ENCODE results near the gene TRDN.

Gene TRDN

DNA sequence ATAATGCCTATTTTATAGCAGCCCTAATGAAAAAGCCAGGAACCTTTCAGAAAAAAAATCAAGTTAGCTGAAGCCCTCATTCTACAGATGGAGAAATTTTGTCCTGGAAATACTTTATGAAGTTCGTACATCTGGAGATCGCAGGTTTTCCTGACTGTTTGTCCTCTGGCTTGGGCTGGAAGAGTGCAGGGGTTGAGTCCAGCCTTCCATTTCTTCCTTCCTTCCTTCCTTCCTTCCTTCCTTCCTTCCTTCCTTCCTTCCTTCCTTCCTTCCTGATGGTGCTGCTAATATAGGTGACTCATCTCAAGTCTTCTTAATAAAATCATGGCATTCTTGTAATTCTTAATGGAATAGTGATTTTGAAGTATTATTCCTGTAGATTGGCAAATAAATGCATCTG is 413.3 kb downstream of the TRDN start:
- Histone ChIP-seq H3K27ac (ENCODE audit: extremely low read depth, low read depth, low read length) (no peak overlapping the region), H3K4me3 (ENCODE audit: low read depth, low read length) (no peak overlapping the region), H3K9me3 (ENCODE audit: control insufficient read depth, insufficient read depth, low read depth, low read length) (no peaks in the 10 kb centered on the region), H3K4me1 (ENCODE audit: control insufficient read depth, insufficient read depth, low read length) (no peaks in the 10 kb centered on the region), H3K36me3 (ENCODE audit: control insufficient read depth in 2 of 2, insufficient read depth in 1 of 2, low read length in 2 of 2) (no peaks in the 10 kb centered on the region)
- ChIA-PET CTCF (interaction anchor here (0.7 kb wide), 1 partner anchor 103 kb away, joined by 3 read pairs; no protein-coding TSS in a partner anchor), POLR2A (interaction anchor here (0.7 kb wide), 2 partner anchors 15 to 840 kb away, joined by 3 read pairs; no protein-coding TSS in a partner anchor)
- TF ChIP-seq ZBTB21 (tag by site-specific recombination; IDR thresholded peaks at IDR 0.05): no peak
- no peak for TF ChIP-seq ZNF292 (tag by site-specific recombination; IDR thresholded peaks at IDR 0.05; ENCODE audit: borderline replicate concordance, low read depth)
- TF ChIP-seq, protein P1, sequence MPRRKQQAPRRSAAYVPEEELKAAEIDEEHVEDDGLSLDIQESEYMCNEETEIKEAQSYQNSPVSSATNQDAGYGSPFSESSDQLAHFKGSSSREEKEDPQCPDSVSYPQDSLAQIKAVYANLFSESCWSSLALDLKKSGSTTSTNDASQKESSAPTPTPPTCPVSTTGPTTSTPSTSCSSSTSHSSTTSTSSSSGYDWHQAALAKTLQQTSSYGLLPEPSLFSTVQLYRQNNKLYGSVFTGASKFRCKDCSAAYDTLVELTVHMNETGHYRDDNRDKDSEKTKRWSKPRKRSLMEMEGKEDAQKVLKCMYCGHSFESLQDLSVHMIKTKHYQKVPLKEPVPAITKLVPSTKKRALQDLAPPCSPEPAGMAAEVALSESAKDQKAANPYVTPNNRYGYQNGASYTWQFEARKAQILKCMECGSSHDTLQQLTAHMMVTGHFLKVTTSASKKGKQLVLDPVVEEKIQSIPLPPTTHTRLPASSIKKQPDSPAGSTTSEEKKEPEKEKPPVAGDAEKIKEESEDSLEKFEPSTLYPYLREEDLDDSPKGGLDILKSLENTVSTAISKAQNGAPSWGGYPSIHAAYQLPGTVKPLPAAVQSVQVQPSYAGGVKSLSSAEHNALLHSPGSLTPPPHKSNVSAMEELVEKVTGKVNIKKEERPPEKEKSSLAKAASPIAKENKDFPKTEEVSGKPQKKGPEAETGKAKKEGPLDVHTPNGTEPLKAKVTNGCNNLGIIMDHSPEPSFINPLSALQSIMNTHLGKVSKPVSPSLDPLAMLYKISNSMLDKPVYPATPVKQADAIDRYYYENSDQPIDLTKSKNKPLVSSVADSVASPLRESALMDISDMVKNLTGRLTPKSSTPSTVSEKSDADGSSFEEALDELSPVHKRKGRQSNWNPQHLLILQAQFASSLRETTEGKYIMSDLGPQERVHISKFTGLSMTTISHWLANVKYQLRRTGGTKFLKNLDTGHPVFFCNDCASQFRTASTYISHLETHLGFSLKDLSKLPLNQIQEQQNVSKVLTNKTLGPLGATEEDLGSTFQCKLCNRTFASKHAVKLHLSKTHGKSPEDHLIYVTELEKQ (tag by site-specific recombination; IDR thresholded peaks at IDR 0.05; ENCODE audit: borderline replicate concordance): no peak
- 0 out of 2 replicates have a peak, but pooled peaks have one; percentile 19 for TF ChIP-seq ZNF366 (tag by site-specific recombination; conservative IDR thresholded peaks at IDR 0.05)
- TF ChIP-seq, protein P2, sequence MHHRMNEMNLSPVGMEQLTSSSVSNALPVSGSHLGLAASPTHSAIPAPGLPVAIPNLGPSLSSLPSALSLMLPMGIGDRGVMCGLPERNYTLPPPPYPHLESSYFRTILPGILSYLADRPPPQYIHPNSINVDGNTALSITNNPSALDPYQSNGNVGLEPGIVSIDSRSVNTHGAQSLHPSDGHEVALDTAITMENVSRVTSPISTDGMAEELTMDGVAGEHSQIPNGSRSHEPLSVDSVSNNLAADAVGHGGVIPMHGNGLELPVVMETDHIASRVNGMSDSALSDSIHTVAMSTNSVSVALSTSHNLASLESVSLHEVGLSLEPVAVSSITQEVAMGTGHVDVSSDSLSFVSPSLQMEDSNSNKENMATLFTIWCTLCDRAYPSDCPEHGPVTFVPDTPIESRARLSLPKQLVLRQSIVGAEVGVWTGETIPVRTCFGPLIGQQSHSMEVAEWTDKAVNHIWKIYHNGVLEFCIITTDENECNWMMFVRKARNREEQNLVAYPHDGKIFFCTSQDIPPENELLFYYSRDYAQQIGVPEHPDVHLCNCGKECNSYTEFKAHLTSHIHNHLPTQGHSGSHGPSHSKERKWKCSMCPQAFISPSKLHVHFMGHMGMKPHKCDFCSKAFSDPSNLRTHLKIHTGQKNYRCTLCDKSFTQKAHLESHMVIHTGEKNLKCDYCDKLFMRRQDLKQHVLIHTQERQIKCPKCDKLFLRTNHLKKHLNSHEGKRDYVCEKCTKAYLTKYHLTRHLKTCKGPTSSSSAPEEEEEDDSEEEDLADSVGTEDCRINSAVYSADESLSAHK (tag by site-specific recombination; IDR thresholded peaks at IDR 0.05): no peak

DNA sequence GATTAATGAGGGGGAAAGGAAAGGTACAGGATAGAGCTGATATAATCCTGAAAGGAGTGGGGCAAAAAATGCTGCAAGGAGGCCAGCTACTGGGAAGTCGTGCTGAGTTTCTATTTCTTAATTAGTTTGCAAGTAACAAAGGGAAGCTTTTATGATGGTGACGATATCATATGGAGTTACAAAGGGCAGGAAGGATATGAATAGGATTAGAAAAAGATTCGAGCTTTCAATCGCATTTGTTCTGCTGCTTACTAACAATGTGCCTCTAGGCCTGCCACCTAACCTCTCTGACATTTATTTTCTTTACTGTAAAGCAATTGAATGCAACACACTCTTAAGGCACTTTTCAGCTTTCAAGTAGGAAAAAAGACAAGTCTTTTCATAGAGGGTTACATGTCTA is 421.5 kb downstream of the TRDN start:
- H3K9me3 ChIP-seq (ENCODE audit: control insufficient read depth, insufficient read depth, low read depth, low read length): no peaks in the 10 kb centered on the region
- CTCF ChIA-PET: no interaction called here
- POLR2A ChIA-PET: no interaction called here
- H3K27ac ChIP-seq (ENCODE audit: extremely low read depth, low read depth, low read length): no peak overlapping the region
- no peaks in the 10 kb centered on the region for H3K4me1 ChIP-seq (ENCODE audit: control insufficient read depth, insufficient read depth, low read length)
- no peak overlapping the region for H3K4me3 ChIP-seq (ENCODE audit: low read depth, low read length)
- H3K36me3 ChIP-seq (ENCODE audit: control insufficient read depth in 2 of 2, insufficient read depth in 1 of 2, low read length in 2 of 2): no peaks in the 10 kb centered on the region
- TF ChIP-seq, protein P3, sequence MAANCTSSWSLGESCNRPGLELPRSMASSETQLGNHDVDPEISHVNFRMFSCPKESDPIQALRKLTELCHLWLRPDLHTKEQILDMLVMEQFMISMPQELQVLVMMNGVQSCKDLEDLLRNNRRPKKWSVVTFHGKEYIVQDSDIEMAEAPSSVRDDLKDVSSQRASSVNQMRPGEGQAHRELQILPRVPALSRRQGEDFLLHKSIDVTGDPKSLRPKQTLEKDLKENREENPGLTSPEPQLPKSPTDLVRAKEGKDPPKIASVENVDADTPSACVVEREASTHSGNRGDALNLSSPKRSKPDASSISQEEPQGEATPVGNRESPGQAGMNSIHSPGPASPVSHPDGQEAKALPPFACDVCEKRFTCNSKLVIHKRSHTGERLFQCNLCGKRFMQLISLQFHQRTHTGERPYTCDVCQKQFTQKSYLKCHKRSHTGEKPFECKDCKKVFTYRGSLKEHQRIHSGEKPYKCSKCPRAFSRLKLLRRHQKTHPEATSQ (tag by site-specific recombination; IDR thresholded peaks at IDR 0.05): no peak
- TF ChIP-seq, protein P4, sequence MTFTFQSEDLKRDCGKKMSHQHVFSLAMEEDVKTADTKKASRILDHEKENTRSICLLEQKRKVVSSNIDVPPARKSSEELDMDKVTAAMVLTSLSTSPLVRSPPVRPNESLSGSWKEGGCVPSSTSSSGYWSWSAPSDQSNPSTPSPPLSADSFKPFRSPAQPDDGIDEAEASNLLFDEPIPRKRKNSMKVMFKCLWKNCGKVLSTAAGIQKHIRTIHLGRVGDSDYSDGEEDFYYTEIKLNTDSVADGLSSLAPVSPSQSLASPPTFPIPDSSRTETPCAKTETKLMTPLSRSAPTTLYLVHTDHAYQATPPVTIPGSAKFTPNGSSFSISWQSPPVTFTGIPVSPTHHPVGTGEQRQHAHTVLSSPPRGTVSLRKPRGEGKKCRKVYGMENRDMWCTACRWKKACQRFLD (tag by site-specific recombination; IDR thresholded peaks at IDR 0.05): no peak
- no peak for TF ChIP-seq OSR2 (tag by site-specific recombination; IDR thresholded peaks at IDR 0.05)
- TF ChIP-seq ZNF239 (tag by site-specific recombination; IDR thresholded peaks at IDR 0.05): no peak

GRCh38 chr6:123214433-123214832 is 422.3 kb downstream of the TRDN start:
- POLR2A ChIA-PET: no interaction called here
- CTCF ChIA-PET: interaction anchor here (0.6 to 0.7 kb wide), 2 partner anchors 501 to 502 kb away, joined by 3 read pairs; no protein-coding TSS in a partner anchor

More at GRCh38 chr6:123214433-123214832, 422.3 kb downstream of the TRDN start:
- no peaks in the 10 kb centered on the region for H3K4me1 ChIP-seq (ENCODE audit: control insufficient read depth, insufficient read depth, low read length)
- no peak for TF ChIP-seq ZNF433 (tag by site-specific recombination; IDR thresholded peaks at IDR 0.05; ENCODE audit: low read depth)
- TF ChIP-seq ZFP37 (tag by site-specific recombination; IDR thresholded peaks at IDR 0.05): no peak
- TF ChIP-seq ZNF776 (tag by site-specific recombination; IDR thresholded peaks at IDR 0.05; ENCODE audit: borderline replicate concordance): no peak
- TF ChIP-seq, protein P5, sequence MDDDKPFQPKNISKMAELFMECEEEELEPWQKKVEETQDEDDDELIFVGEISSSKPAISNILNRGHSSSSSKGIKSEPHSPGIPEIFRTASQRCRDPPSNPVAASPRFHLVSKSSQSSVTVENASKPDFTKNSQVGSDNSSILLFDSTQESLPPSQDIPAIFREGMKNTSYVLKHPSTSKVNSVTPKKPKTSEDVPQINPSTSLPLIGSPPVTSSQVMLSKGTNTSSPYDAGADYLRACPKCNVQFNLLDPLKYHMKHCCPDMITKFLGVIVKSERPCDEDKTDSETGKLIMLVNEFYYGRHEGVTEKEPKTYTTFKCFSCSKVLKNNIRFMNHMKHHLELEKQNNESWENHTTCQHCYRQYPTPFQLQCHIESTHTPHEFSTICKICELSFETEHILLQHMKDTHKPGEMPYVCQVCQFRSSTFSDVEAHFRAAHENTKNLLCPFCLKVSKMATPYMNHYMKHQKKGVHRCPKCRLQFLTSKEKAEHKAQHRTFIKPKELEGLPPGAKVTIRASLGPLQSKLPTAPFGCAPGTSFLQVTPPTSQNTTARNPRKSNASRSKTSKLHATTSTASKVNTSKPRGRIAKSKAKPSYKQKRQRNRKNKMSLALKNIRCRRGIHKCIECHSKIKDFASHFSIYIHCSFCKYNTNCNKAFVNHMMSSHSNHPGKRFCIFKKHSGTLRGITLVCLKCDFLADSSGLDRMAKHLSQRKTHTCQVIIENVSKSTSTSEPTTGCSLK (tag by site-specific recombination; IDR thresholded peaks at IDR 0.05): no peak
- no peak for TF ChIP-seq ZNF639 (tag by site-specific recombination; IDR thresholded peaks at IDR 0.05)
- TF ChIP-seq ATF2 (tag by site-specific recombination; IDR thresholded peaks at IDR 0.05; ENCODE audit: low read depth): no peak
- TF ChIP-seq ZNF558 (tag by site-specific recombination; IDR thresholded peaks at IDR 0.05): no peak
- no peak overlapping the region for H3K4me3 ChIP-seq (ENCODE audit: low read depth, low read length)
- H3K27ac ChIP-seq (ENCODE audit: extremely low read depth, low read depth, low read length): no peak overlapping the region
- H3K36me3 ChIP-seq (ENCODE audit: control insufficient read depth in 2 of 2, insufficient read depth in 1 of 2, low read length in 2 of 2): no peaks in the 10 kb centered on the region
- no peaks in the 10 kb centered on the region for H3K9me3 ChIP-seq (ENCODE audit: control insufficient read depth, insufficient read depth, low read depth, low read length)

Measured in HEK293 (cell line).